A172 (cell line): ENCODE results near the gene FBXO28. TPM values are rescaled to one million over a fixed set of nuclear protein-coding genes. Genes with fewer than 3 reads are reported as not detected.

ENCODE experiments used
- DNase-seq: peaks from one replicate; pipeline ENCODE4 v3.0.0-alpha.2; 2015; ENCODE audit warnings: low spot score
- total RNA-seq: library from RNA; depleted of rRNA; stranded (reverse); fragments of >200 nt; shearing (Covaris generic); gene quantifications from 2 replicates; pipeline ENCODE4 v1.2.3, GENCODE V29; 2014; rRNA removed

Gene FBXO28
- total RNA-seq, result 45.2 and 46.7 TPM in 2 replicates

GRCh38 chr1:224113918-224114786, at the start of gene FBXO28:
TSS of gene FBXO28 (plus strand) at chr1:224114111. CDS start at chr1:224114130, 19 bp downstream.
- DNase-seq, result peak; percentile 99

- no peak for DNase-seq
Measured at GRCh38 chr1:224064150-224064549, 49.8 kb upstream of the FBXO28 start.

- peak; percentile 80 for DNase-seq
Measured at GRCh38 chr1:224065455-224065854, 48.5 kb upstream of the FBXO28 start.

GRCh38 chr1:224067207-224067606, 46.7 kb upstream of the FBXO28 start:
- DNase-seq, result no peak

GRCh38 chr1:224067621-224068457, 46.1 kb upstream of the FBXO28 start:
- peak; percentile 79 for DNase-seq

GRCh38 chr1:224068458-224069072, 45.3 kb upstream of the FBXO28 start:
- no peak for DNase-seq

GRCh38 chr1:224069138-224069537, 44.8 kb upstream of the FBXO28 start:
- DNase-seq, result no peak

- DNase-seq, result no peak
Measured at GRCh38 chr1:224070521-224070920, 43.4 kb upstream of the FBXO28 start.

GRCh38 chr1:224076407-224076806, 37.5 kb upstream of the FBXO28 start:
- no peak for DNase-seq

GRCh38 chr1:224079644-224080043, 34.3 kb upstream of the FBXO28 start:
- peak; percentile 44 for DNase-seq

GRCh38 chr1:224080115-224080774, 33.7 kb upstream of the FBXO28 start:
- peak; percentile 83 for DNase-seq

- no peak for DNase-seq
Measured at GRCh38 chr1:224081604-224082003, 32.3 kb upstream of the FBXO28 start.

GRCh38 chr1:224082146-224082545, 31.8 kb upstream of the FBXO28 start:
- peak; percentile 75 for DNase-seq

GRCh38 chr1:224084867-224085266, 29.0 kb upstream of the FBXO28 start:
- no peak for DNase-seq

GRCh38 chr1:224085421-224086108, 28.3 kb upstream of the FBXO28 start:
- DNase-seq, result no peak

- DNase-seq, result no peak
Measured at GRCh38 chr1:224087286-224087794, 26.6 kb upstream of the FBXO28 start.

GRCh38 chr1:224089583-224089982, 24.3 kb upstream of the FBXO28 start:
- no peak for DNase-seq

- DNase-seq, result no peak
Measured at GRCh38 chr1:224090116-224090515, 23.8 kb upstream of the FBXO28 start.

- DNase-seq, result no peak
Measured at GRCh38 chr1:224092111-224092510, 21.8 kb upstream of the FBXO28 start.

- no peak for DNase-seq
Measured at GRCh38 chr1:224092601-224093000, 21.3 kb upstream of the FBXO28 start.

GRCh38 chr1:224095339-224095738, 18.6 kb upstream of the FBXO28 start:
- DNase-seq, result no peak
